Measurements from ENCODE around the gene RNF213. TPM values are rescaled to one million over a fixed set of nuclear protein-coding genes. Genes with fewer than 3 reads are reported as not detected.
"Not testable (repeated sequence)": the region's sequence is repeated elsewhere in the genome, so short reads cannot be mapped to it uniquely, and the experiment has no call there.

The RNF213 gene
- total RNA-seq, 2 experiments from 2014 or later: 597 to 1,208 TPM

DNA sequence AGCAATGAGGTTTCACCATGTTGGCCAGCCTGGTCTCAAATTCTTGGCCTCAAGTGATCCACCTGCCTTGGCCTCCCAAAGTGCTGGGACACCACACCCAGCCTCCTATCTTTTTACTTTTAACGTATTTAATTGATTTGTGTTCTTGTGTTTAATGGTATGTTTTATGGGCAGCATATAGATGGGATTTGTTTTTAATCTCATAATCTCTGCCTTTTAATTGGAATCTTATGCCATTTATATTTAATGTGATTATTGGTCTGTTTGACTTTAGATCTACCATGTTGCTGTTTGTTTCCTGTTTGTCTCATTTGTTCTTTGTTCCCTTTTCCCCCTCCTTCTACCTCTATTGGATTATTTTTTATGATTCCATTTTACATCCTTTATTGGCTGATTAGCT is 28.2 kb upstream of the RNF213 start:
- ATAC-seq: no peak
- Mint-ChIP-seq H3K36me3 (peaks cover 25% of the 10 kb centered on the region), H3K4me3 (no peak overlapping the region), H3K4me1 (no peaks in the 10 kb centered on the region), H3K9me3 (ENCODE audit: low read depth) (peaks cover 13% of the 10 kb centered on the region), H3K27me3 (no peaks in the 10 kb centered on the region), H3K27ac (no peak overlapping the region)
- no peak for DNase-seq
- CTCF ChIA-PET: interaction anchor here (1.1 to 1.2 kb wide), 2 partner anchors 36 to 44 kb away, joined by 3 to 4 read pairs; no protein-coding TSS in a partner anchor

GRCh38 chr17:80233202-80233601 is 27.4 kb upstream of the RNF213 start:
- Mint-ChIP-seq H3K27ac (no peak overlapping the region), H3K9me3 (ENCODE audit: low read depth) (peaks cover 13% of the 10 kb centered on the region), H3K36me3 (peaks cover 25% of the 10 kb centered on the region), H3K27me3 (no peaks in the 10 kb centered on the region), H3K4me1 (no peaks in the 10 kb centered on the region), H3K4me3 (no peak overlapping the region)
- CTCF ChIA-PET: no interaction called here
- ATAC-seq (no peak), DNase-seq (no peak)

GRCh38 chr17:80236911-80237310 is 23.7 kb upstream of the RNF213 start:
- no peak for DNase-seq
- Mint-ChIP-seq H3K4me3 (no peak overlapping the region), H3K4me1 (no peaks in the 10 kb centered on the region), H3K9me3 (ENCODE audit: low read depth) (peaks cover 8% of the 10 kb centered on the region), H3K27me3 (no peaks in the 10 kb centered on the region), H3K36me3 (peaks cover 16% of the 10 kb centered on the region), H3K27ac (no peak overlapping the region)
- no peak for ATAC-seq
- CTCF ChIA-PET: no interaction called here

DNA sequence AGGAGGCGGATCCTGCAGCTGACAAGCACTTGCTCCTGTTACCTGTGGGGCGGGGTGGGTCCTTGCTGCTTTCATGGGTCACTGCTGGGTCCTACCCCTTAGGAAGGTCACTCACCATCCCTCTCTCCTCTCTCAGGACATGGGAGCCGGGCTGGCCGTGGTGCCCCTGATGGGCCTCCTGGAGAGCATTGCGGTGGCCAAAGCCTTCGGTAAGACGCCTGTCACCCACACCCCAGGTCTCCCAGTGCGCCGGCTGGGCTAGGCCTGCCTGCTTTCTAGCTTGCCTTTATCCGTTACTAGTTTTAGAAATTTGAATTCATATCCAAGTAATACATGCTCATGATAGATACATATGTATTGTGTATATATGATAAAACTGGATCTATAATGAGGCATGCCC is 23.3 kb upstream of the RNF213 start:
- Mint-ChIP-seq H3K4me1 (no peaks in the 10 kb centered on the region), H3K27ac (no peak overlapping the region), H3K27me3 (no peaks in the 10 kb centered on the region), H3K4me3 (no peak overlapping the region), H3K36me3 (peaks cover 16% of the 10 kb centered on the region), H3K9me3 (ENCODE audit: low read depth) (peaks cover 8% of the 10 kb centered on the region)
- no peak for ATAC-seq
- CTCF ChIA-PET: interaction anchor here (1.4 kb wide), 1 partner anchor 41 kb away, joined by 6 read pairs; no protein-coding TSS in a partner anchor
- no peak for DNase-seq

DNA sequence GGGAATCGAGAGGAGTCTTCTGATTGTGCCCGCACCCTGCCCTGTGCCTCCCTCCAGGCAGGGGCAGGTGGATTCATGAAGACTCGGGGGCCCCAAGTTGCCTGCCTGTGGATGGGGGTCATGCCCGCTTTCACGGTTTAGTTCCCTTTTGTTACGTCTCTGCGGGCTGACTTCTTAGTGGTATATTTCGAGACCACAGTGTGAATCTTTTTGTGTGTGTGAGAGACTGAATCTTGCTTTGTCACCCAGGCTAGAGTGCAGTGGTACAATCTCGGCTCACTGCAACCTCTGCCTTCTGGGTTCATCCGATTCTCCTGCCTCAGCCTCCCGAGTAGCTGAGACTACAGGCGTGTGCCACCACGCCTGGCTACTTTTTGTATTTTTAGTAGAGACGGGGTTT is 18.1 kb upstream of the RNF213 start:
- H3K9me3 Mint-ChIP-seq (ENCODE audit: low read depth): no peaks in the 10 kb centered on the region
- no peaks in the 10 kb centered on the region for H3K36me3 Mint-ChIP-seq
- CTCF ChIA-PET: no interaction called here
- H3K4me1 Mint-ChIP-seq: no peaks in the 10 kb centered on the region
- DNase-seq (no peak), ATAC-seq (no peak)
- no peaks in the 10 kb centered on the region for H3K27me3 Mint-ChIP-seq
- no peak overlapping the region for H3K27ac Mint-ChIP-seq
- no peak overlapping the region for H3K4me3 Mint-ChIP-seq

DNA sequence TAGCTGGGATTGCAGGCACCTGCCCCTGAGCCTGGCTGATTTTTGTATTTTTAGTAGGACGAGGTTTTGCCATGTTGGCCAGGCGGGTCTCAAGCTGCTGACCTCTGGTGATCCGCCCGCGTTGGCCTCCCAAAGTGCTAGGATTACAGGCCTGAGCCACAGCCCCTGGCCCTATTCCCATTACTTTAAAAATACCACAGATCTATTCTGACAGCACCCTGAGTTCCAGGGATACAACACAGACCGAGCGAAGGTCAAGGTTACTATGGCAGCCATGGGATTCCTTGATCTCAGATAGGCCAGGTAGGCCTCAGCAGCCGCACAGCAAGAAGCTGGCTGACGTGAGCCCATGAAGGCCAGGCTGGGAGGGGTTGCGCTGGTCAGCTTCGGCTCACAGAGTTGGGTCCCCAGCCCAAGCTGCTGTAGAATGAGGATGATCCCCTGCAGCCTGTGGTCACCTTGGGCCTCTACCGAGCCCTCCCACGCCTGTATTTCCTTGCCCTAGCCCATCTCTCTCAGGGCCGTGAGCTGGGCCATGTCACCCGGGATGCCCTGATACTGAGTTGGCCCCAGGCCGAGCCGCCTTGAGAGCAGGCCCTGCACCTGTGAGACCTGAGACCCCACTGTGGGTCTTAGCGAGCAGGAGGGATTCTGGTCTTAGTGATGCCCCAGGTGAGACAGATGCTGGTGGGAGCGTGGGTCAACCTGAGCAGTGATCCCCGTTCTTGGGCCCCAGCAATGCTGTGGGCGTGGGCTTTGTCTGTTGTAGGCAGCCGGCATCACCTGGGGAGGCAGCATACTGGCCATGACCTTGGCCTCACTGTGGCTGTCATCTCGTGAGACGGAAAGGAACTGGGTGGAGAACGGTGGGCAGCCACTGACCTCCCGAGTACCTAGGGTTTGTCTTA is 16.9 kb upstream of the RNF213 start:
- Mint-ChIP-seq H3K4me3 (no peak overlapping the region), H3K4me1 (no peaks in the 10 kb centered on the region), H3K9me3 (ENCODE audit: low read depth) (no peaks in the 10 kb centered on the region), H3K27ac (no peak overlapping the region), H3K36me3 (no peaks in the 10 kb centered on the region), H3K27me3 (no peaks in the 10 kb centered on the region)
- CTCF ChIA-PET: no interaction called here
- ATAC-seq: no peak
- no peak for DNase-seq

DNA sequence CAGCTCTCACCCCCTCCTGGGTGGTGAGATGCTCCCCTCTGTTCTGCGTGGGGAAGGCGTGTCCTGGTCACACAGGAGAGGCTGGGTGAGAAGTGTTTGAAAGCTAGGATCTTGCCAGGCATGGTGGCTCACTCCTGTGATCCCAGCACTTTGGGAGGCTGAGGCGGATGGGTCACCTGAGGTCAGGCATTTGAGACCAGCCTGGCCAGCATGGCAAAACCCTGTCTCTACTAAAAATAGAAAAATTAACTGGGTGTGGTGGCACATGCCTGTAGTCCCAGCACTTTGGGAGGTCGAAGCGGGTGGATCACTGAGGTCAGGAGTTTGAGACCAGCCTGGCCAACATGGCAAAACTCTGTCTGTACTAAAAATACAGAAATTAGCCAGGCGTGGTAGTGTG is 16.2 kb upstream of the RNF213 start:
- H3K27ac Mint-ChIP-seq; DNase-seq; H3K36me3 Mint-ChIP-seq; ATAC-seq; H3K4me1 Mint-ChIP-seq; CTCF ChIA-PET; H3K9me3 Mint-ChIP-seq (ENCODE audit: low read depth); H3K27me3 Mint-ChIP-seq; H3K4me3 Mint-ChIP-seq: not testable (repeated sequence)

DNA sequence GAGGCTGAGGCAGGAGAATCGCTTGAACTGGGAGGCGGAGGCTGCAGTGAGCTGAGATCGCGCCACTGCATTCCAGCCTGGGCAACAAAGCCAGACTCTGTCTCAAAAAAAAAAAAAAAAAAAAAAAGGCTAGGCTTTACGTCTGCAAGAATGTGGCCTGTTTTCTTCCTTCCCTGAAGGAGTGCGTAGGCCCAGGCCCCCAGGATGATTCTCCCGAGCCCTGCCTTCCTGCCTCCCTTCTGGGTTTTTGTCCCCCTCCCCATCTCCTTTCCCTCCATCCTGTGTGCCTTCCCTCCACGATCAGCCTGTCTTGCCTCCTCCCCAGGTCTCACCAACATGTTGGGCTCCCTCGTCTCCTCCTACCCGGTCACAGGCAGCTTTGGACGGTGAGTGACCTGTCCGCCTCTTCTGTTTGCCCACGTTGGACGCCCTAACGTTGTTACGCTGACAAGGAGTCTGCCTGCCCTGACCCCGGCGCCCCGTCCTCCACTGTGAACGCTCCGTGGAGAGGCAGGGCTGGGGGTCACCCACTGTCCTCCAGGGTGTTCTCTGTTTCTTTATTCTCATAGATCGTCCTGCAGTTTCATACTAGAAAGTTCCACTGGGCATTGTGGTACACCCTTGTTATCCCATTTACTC is 15.7 kb upstream of the RNF213 start:
- peak overlapping the region; percentile 52 for H3K27ac Mint-ChIP-seq
- ATAC-seq (no peak), DNase-seq (no peak)
- H3K4me1 Mint-ChIP-seq: no peaks in the 10 kb centered on the region
- H3K4me3 Mint-ChIP-seq: no peak overlapping the region
- CTCF ChIA-PET: no interaction called here
- H3K27me3 Mint-ChIP-seq: no peaks in the 10 kb centered on the region
- H3K36me3 Mint-ChIP-seq: no peaks in the 10 kb centered on the region
- H3K9me3 Mint-ChIP-seq (ENCODE audit: low read depth): no peaks in the 10 kb centered on the region

- no peaks in the 10 kb centered on the region for H3K36me3 Mint-ChIP-seq
- no peaks in the 10 kb centered on the region for H3K9me3 Mint-ChIP-seq (ENCODE audit: low read depth)
- CTCF ChIA-PET: no interaction called here
- H3K4me3 Mint-ChIP-seq: no peak overlapping the region
- H3K27me3 Mint-ChIP-seq: no peaks in the 10 kb centered on the region
- peak overlapping the region; percentile 52 for H3K27ac Mint-ChIP-seq
- DNase-seq (no peak), ATAC-seq (no peak)
- no peaks in the 10 kb centered on the region for H3K4me1 Mint-ChIP-seq
Observed at GRCh38 chr17:80245566-80246265, 14.9 kb upstream of the RNF213 start.

DNA sequence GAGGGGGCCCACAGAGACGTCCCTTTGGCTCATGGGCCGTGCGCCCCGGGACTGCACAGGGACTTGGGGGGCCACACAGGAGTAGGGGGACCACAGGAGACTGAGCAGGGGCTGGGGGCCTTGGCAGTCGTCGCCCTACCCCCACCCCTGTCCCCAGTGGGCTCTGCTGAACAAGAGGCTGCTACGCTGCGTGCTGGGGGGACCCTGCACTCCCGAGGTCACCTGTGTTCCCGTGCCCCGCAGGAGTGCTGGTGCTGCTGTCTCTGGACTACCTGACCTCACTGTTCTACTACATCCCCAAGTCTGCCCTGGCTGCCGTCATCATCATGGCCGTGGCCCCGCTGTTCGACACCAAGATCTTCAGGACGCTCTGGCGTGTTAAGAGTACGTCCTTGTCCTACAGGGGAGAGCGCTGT is 14.4 kb upstream of the RNF213 start:
- ATAC-seq (no peak), DNase-seq (no peak)
- H3K9me3 Mint-ChIP-seq (ENCODE audit: low read depth): no peaks in the 10 kb centered on the region
- H3K4me3 Mint-ChIP-seq: no peak overlapping the region
- CTCF ChIA-PET: no interaction called here
- no peak overlapping the region for H3K27ac Mint-ChIP-seq
- H3K36me3 Mint-ChIP-seq: no peaks in the 10 kb centered on the region
- H3K4me1 Mint-ChIP-seq: no peaks in the 10 kb centered on the region
- no peaks in the 10 kb centered on the region for H3K27me3 Mint-ChIP-seq

GRCh38 chr17:80246726-80247125 is 13.9 kb upstream of the RNF213 start:
- H3K27ac Mint-ChIP-seq: no peak overlapping the region
- no peak for DNase-seq
- H3K4me1 Mint-ChIP-seq: peaks cover 1% of the 10 kb centered on the region
- no peak for ATAC-seq
- no peaks in the 10 kb centered on the region for H3K9me3 Mint-ChIP-seq (ENCODE audit: low read depth)
- H3K27me3 Mint-ChIP-seq: no peaks in the 10 kb centered on the region
- CTCF ChIA-PET: interaction anchor here (1.3 kb wide), 1 partner anchor 51 kb away, joined by 5 read pairs; no protein-coding TSS in a partner anchor
- no peak overlapping the region for H3K4me3 Mint-ChIP-seq
- H3K36me3 Mint-ChIP-seq: no peaks in the 10 kb centered on the region

DNA sequence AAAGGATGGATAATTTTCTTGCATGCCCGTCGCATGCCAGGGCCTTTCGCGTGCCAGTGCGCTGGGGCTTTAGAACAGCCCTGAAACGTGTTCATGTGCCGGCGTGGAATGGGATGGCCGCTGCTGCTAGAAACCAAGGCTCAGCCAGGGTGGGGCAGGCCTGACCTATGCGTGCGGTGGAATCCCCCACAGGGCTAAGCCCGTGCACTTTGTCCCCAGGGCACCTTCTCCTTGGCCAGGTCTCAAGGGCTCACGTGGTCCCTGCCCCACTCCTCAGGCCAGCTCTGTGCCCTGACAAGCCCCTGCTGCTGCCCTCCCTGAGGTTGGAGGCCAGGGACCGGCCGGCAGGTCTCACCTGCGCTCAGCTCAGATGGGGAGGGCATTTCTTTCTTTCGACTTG is 13.1 kb upstream of the RNF213 start:
- CTCF ChIA-PET: interaction anchor here (1.3 kb wide), 1 partner anchor 52 kb away, joined by 5 read pairs; no protein-coding TSS in a partner anchor
- Mint-ChIP-seq H3K4me1 (peaks cover 10% of the 10 kb centered on the region), H3K9me3 (ENCODE audit: low read depth) (no peaks in the 10 kb centered on the region), H3K36me3 (no peaks in the 10 kb centered on the region), H3K27me3 (no peaks in the 10 kb centered on the region), H3K27ac (no peak overlapping the region), H3K4me3 (no peak overlapping the region)
- ATAC-seq (no peak), DNase-seq (no peak)

DNA sequence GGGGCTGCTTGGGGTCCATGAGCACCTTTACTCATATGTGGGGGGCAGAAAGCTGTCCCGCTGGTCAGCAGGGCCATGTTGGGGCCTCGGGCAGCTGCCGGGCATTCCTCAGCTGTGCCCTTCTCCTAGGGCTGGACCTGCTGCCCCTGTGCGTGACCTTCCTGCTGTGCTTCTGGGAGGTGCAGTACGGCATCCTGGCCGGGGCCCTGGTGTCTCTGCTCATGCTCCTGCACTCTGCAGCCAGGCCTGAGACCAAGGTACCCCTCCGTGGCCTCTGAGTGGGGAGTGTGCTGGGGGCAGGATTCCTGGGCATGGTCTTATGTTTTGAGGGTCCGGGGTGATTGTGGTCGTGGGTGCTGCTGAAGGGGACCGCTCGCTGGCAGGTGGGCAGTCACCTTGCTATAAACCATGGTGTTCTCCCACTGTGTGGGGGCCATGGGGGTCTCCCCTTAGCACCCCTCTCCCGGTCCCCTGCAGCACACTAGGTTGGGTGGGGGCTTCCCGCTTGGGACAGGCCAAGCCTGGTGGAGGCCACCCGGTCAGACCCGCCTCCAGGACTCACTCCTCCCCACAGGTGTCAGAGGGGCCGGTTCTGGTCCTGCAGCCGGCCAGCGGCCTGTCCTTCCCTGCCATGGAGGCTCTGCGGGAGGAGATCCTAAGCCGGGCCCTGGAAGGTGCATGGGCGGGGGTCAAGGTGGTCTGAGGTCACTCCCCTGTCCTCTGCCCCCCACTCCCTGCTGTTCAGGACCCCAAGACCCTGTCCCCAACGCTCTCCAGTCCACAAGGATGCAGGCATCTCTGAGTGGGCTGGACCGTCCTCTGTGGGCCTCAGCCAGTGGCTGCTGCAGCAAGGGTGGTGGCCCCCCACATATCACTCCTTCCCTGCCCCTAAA is 12.4 kb upstream of the RNF213 start:
- H3K9me3 Mint-ChIP-seq (ENCODE audit: low read depth): no peaks in the 10 kb centered on the region
- CTCF ChIA-PET: interaction anchor here (1.3 kb wide), 1 partner anchor 52 kb away, joined by 5 read pairs; no protein-coding TSS in a partner anchor
- no peak overlapping the region for H3K27ac Mint-ChIP-seq
- no peaks in the 10 kb centered on the region for H3K27me3 Mint-ChIP-seq
- H3K4me3 Mint-ChIP-seq: no peak overlapping the region
- DNase-seq: no peak
- peaks cover 16% of the 10 kb centered on the region for H3K4me1 Mint-ChIP-seq
- H3K36me3 Mint-ChIP-seq: no peaks in the 10 kb centered on the region
- no peak for ATAC-seq
